ENCODE measurements around the gene TRIM29. TPM values are rescaled to one million over a fixed set of nuclear protein-coding genes. Genes with fewer than 3 reads are reported as not detected.

Gene TRIM29
- total RNA-seq, 1 experiment from 2014 or later: not detected

GRCh38 chr11:120139316-120140069 is 1.6 kb upstream of the TRIM29 start:
- DNase-seq (ENCODE audit: low read depth): no peak

GRCh38 chr11:120137187-120137610 is 714 bp downstream of the TRIM29 start:
- DNase-seq (ENCODE audit: low read depth): no peak

- DNase-seq (ENCODE audit: low read depth): no peak
Observed at GRCh38 chr11:120136356-120136755, 1.6 kb downstream of the TRIM29 start.

GRCh38 chr11:120135838-120136237 is 2.1 kb downstream of the TRIM29 start:
- no peak for DNase-seq (ENCODE audit: low read depth)

GRCh38 chr11:120134931-120135228 is 3.0 kb downstream of the TRIM29 start:
- no peak for DNase-seq (ENCODE audit: low read depth)

- DNase-seq (ENCODE audit: low read depth): no peak
Observed at GRCh38 chr11:120134106-120134930, 3.6 kb downstream of the TRIM29 start.

- DNase-seq (ENCODE audit: low read depth): no peak
Observed at GRCh38 chr11:120133216-120134105, 4.5 kb downstream of the TRIM29 start.

GRCh38 chr11:120132645-120133185 is 5.2 kb downstream of the TRIM29 start:
- DNase-seq (ENCODE audit: low read depth): no peak

- DNase-seq (ENCODE audit: low read depth): no peak
Observed at GRCh38 chr11:120131941-120132644, 5.8 kb downstream of the TRIM29 start.

GRCh38 chr11:120130991-120131760 is 6.7 kb downstream of the TRIM29 start:
- DNase-seq (ENCODE audit: low read depth): no peak

- DNase-seq (ENCODE audit: low read depth): no peak
Observed at GRCh38 chr11:120130176-120130980, 7.5 kb downstream of the TRIM29 start.

- no peak for DNase-seq (ENCODE audit: low read depth)
Observed at GRCh38 chr11:120129570-120129969, 8.3 kb downstream of the TRIM29 start.

- DNase-seq (ENCODE audit: low read depth): no peak
Observed at GRCh38 chr11:120128392-120129119, 9.4 kb downstream of the TRIM29 start.

GRCh38 chr11:120127236-120127635 is 10.7 kb downstream of the TRIM29 start:
- DNase-seq (ENCODE audit: low read depth): no peak

GRCh38 chr11:120126620-120127019 is 11.3 kb downstream of the TRIM29 start:
- no peak for DNase-seq (ENCODE audit: low read depth)

GRCh38 chr11:120125509-120125908 is 12.4 kb downstream of the TRIM29 start:
- DNase-seq (ENCODE audit: low read depth): no peak

- DNase-seq (ENCODE audit: low read depth): peak; percentile 41
Observed at GRCh38 chr11:120125024-120125423, 12.9 kb downstream of the TRIM29 start.

- no peak for DNase-seq (ENCODE audit: low read depth)
Observed at GRCh38 chr11:120124355-120124754, 13.6 kb downstream of the TRIM29 start.

GRCh38 chr11:120123946-120124345 is 14.0 kb downstream of the TRIM29 start:
- no peak for DNase-seq (ENCODE audit: low read depth)
